HEK293 (cell line): Measurements from ENCODE around the gene ENAH.
A peak's percentile ranks its signal among the peaks of the same experiment; 100 is the strongest.
"Not testable (repeated sequence)": the region's sequence is repeated elsewhere in the genome, so short reads cannot be mapped to it uniquely, and the experiment has no call there.

ENCODE experiments used
- CTCF ChIA-PET: fragments of 350-600 bp; formaldehyde crosslinking; extraction: SDS; loops from one replicate; lab custom pipeline; 2021; ENCODE audit warnings: antibody characterized with exemption; lab: Yijun Ruan, JAX
- POLR2A ChIA-PET: fragments of 300-600 bp; formaldehyde crosslinking; extraction: SDS; loops from one replicate; lab custom pipeline; 2020; ENCODE audit warnings: antibody characterized with exemption, inconsistent platforms; lab: Yijun Ruan, JAX
- H3K27ac ChIP-seq: fragments of 200-500 bp; sonication (Bioruptor generic); 2 replicates; pipeline ENCODE4 v1.5.1; 2014; ENCODE audit warnings: low read depth, low read length, control low read depth, inconsistent platforms; ENCODE audit errors: extremely low read depth
- H3K36me3 ChIP-seq, 2 experiments: fragments of 200-500 bp in 1 of 2; sonication (Bioruptor generic) in 1 of 2; 1 replicate in 1 of 2; 2 replicates in 1 of 2; pipeline ENCODE4 v1.5.1; 2014 to 2017; ENCODE audit warnings: inconsistent platforms in 2 of 2, low read length in 2 of 2; ENCODE audit not compliant: control insufficient read depth in 2 of 2, insufficient read depth in 1 of 2
- H3K4me1 ChIP-seq: fragments of 200-500 bp; sonication (Bioruptor generic); 2 replicates; pipeline ENCODE4 v1.5.1; 2014; ENCODE audit warnings: mild to moderate bottlenecking, low read length, inconsistent platforms; ENCODE audit not compliant: control insufficient read depth, insufficient read depth
- H3K4me3 ChIP-seq: 2 replicates; pipeline ENCODE4 v1.5.1; 2011; ENCODE audit warnings: low read depth, mild to moderate bottlenecking, control low read depth, low read length, moderate library complexity
- H3K9me3 ChIP-seq: fragments of 200-500 bp; sonication (Bioruptor generic); 2 replicates; pipeline ENCODE4 v1.5.1; 2014; ENCODE audit warnings: low read depth, low read length, inconsistent platforms; ENCODE audit not compliant: control insufficient read depth, insufficient read depth
- ELK4 ChIP-seq: IDR thresholded peaks from 2 replicates; pipeline ENCODE4 v1.6.1; 2011; ENCODE audit warnings: mild to moderate bottlenecking, low read depth, low read length, borderline replicate concordance
- GLI4 ChIP-seq: fragments of 450-650 bp; formaldehyde crosslinking; IDR thresholded peaks from 2 replicates; pipeline ENCODE4 v1.5.1; 2016; ENCODE audit warnings: missing biosample characterization, missing genetic modification characterization
- ZBTB17 ChIP-seq: fragments of 450-650 bp; formaldehyde crosslinking; IDR thresholded peaks from 2 replicates; pipeline ENCODE4 v1.5.1; 2016; ENCODE audit warnings: missing biosample characterization, missing genetic modification characterization
- ZBTB44 ChIP-seq: fragments of 450-650 bp; IDR thresholded peaks from 2 replicates; pipeline ENCODE4 v1.5.1; 2018; ENCODE audit warnings: missing biosample characterization, mild to moderate bottlenecking, missing genetic modification characterization
- ZBTB6 ChIP-seq: fragments of 450-650 bp; formaldehyde crosslinking; IDR thresholded peaks from 2 replicates; pipeline ENCODE4 v1.5.1; 2017; ENCODE audit warnings: missing biosample characterization, missing genetic modification characterization
- ZBTB8A ChIP-seq: fragments of 450-650 bp; formaldehyde crosslinking; IDR thresholded peaks from 2 replicates; pipeline ENCODE4 v1.5.1; 2016; ENCODE audit warnings: missing biosample characterization, missing genetic modification characterization
- ZNF335 ChIP-seq: fragments of 450-650 bp; formaldehyde crosslinking; conservative IDR thresholded peaks from 2 replicates; pipeline ENCODE4 v1.5.1; 2016; ENCODE audit warnings: missing biosample characterization, missing genetic modification characterization
- ZNF488 ChIP-seq: fragments of 450-650 bp; formaldehyde crosslinking; IDR thresholded peaks from 2 replicates; pipeline ENCODE4 v1.5.1; 2016; ENCODE audit warnings: missing biosample characterization, missing genetic modification characterization
- ZNF654 ChIP-seq: fragments of 450-650 bp; formaldehyde crosslinking; IDR thresholded peaks from 2 replicates; pipeline ENCODE4 v1.5.1; 2016; ENCODE audit warnings: low read depth, missing biosample characterization, missing genetic modification characterization
- ZNF747 ChIP-seq: fragments of 450-650 bp; formaldehyde crosslinking; IDR thresholded peaks from 2 replicates; pipeline ENCODE4 v1.5.1; 2016; ENCODE audit warnings: missing biosample characterization, missing genetic modification characterization
- TF ChIP-seq, protein P1 (sequence below): fragments of 450-650 bp; formaldehyde crosslinking; IDR thresholded peaks from 2 replicates; pipeline ENCODE4 v1.5.1; 2016; ENCODE audit warnings: missing biosample characterization, missing genetic modification characterization, borderline replicate concordance

Gene ENAH

DNA sequence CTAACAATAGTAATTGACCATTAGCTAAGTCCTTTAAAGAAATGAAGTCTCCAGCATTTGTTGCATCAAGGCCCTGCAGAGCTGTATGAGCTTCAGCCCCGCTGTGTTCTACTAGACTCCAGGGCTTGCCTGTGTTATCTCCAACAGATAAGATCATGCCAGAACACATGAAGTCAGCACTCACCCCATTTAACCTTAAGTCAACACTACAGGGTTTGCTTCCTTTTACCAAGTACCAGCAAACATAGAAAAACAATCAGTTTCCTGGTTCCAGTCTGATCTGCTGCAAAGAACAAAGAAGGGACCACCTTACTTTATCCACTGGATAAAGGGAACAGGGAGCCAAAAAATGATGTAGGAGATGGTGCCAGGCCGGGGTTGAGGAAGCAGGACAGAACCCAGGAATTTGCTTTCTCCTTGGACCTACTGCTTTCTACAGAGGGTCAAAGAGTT is 41.3 kb upstream of the ENAH start (continued):
- TF ChIP-seq ZNF488 (tag by site-specific recombination) = no peak
- TF ChIP-seq, protein P1, sequence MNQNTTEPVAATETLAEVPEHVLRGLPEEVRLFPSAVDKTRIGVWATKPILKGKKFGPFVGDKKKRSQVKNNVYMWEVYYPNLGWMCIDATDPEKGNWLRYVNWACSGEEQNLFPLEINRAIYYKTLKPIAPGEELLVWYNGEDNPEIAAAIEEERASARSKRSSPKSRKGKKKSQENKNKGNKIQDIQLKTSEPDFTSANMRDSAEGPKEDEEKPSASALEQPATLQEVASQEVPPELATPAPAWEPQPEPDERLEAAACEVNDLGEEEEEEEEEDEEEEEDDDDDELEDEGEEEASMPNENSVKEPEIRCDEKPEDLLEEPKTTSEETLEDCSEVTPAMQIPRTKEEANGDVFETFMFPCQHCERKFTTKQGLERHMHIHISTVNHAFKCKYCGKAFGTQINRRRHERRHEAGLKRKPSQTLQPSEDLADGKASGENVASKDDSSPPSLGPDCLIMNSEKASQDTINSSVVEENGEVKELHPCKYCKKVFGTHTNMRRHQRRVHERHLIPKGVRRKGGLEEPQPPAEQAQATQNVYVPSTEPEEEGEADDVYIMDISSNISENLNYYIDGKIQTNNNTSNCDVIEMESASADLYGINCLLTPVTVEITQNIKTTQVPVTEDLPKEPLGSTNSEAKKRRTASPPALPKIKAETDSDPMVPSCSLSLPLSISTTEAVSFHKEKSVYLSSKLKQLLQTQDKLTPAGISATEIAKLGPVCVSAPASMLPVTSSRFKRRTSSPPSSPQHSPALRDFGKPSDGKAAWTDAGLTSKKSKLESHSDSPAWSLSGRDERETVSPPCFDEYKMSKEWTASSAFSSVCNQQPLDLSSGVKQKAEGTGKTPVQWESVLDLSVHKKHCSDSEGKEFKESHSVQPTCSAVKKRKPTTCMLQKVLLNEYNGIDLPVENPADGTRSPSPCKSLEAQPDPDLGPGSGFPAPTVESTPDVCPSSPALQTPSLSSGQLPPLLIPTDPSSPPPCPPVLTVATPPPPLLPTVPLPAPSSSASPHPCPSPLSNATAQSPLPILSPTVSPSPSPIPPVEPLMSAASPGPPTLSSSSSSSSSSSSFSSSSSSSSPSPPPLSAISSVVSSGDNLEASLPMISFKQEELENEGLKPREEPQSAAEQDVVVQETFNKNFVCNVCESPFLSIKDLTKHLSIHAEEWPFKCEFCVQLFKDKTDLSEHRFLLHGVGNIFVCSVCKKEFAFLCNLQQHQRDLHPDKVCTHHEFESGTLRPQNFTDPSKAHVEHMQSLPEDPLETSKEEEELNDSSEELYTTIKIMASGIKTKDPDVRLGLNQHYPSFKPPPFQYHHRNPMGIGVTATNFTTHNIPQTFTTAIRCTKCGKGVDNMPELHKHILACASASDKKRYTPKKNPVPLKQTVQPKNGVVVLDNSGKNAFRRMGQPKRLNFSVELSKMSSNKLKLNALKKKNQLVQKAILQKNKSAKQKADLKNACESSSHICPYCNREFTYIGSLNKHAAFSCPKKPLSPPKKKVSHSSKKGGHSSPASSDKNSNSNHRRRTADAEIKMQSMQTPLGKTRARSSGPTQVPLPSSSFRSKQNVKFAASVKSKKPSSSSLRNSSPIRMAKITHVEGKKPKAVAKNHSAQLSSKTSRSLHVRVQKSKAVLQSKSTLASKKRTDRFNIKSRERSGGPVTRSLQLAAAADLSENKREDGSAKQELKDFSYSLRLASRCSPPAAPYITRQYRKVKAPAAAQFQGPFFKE = no peak
- TF ChIP-seq ZNF654 (tag by site-specific recombination) = no peak
- peak; percentile 33; the same call in 1 of the 2 replicates for TF ChIP-seq ZNF335 (tag by site-specific recombination)
- TF ChIP-seq ZBTB6 (tag by site-specific recombination) = no peak
- 0 out of 2 replicates have a peak, but pooled peaks have one; percentile 21 for TF ChIP-seq ZBTB44 (tag by site-specific recombination)
- TF ChIP-seq ZBTB17 (tag by site-specific recombination) = no peak
- TF ChIP-seq ELK4 = no peak
- TF ChIP-seq, all 188 proteins: peak for 25

DNA sequence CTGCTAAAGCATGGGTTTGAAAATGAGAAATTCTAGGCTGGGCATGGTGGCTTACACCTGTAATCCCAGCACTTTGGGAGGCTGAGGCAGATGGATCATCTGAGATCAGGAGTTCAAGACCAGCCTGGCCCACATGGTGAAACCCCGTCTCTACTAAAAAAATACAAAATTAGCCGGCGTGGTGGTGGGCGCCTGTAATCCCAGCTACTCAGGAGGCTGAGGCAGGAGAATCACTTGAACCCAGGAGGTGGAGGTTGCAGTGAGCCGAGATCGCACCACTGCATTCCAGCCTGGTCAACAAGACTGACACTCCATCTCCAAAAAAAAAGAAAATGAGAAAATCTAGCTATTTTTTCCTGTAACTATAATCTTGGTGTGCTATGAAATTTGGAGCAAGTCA is 40.8 kb upstream of the ENAH start:
- not testable (repeated sequence) for H3K4me3 ChIP-seq, H3K27ac ChIP-seq, H3K36me3 ChIP-seq, H3K9me3 ChIP-seq
- peaks cover 15% of the 10 kb centered on the region for H3K4me1 ChIP-seq
- ChIA-PET POLR2A (interaction anchor here (0.6 to 1.6 kb wide), 5 partner anchors 11 to 116 kb away, joined by 3 to 8 read pairs (median 4); partner anchors contain the start of genes ENAH and EPHX1), CTCF (interaction anchor here (0.5 to 3.4 kb wide), 5 partner anchors 61 to 322 kb away, joined by 3 to 12 read pairs (median 6); no protein-coding TSS in a partner anchor)
- TF ChIP-seq ZNF747 (tag by site-specific recombination) = 0 out of 2 replicates have a peak, but pooled peaks have one; percentile 52
- 0 out of 2 replicates have a peak, but pooled peaks have one; percentile 7 for TF ChIP-seq ZBTB8A
- 0 out of 2 replicates have a peak, but pooled peaks have one; percentile 73 for TF ChIP-seq GLI4
